ENCODE data around the gene CCKAR. TPM values are rescaled to one million over a fixed set of nuclear protein-coding genes. Genes with fewer than 3 reads are reported as not detected.

Gene CCKAR
- polyA plus RNA-seq, 1 donor (not counting 4 experiments of a cell fraction or from before 2014, with no cell fraction given), result not detected

- dilution Hi-C loops (cut with MboI; ENCODE audit: extremely low pct_ligation_motif_present, low sequenced_read_pairs), result no loop called here
- Histone ChIP-seq H2AFZ (ENCODE audit: control insufficient read depth, low read length) (no peak overlapping the region), H4K20me1 (ENCODE audit: control insufficient read depth, extremely low read depth, insufficient read depth, low read length) (no peaks in the 10 kb centered on the region), H3K9me1 (ENCODE audit: control insufficient read depth, extremely low read depth, insufficient read depth, low read length) (no peaks in the 10 kb centered on the region), H3K27ac (ENCODE audit: control insufficient read depth, insufficient read depth, low read length) (no peak overlapping the region), H3K27me3 (ENCODE audit: control insufficient read depth, extremely low read depth, insufficient read depth, low read length) (no peaks in the 10 kb centered on the region), H3K4me2 (ENCODE audit: control insufficient read depth, extremely low read depth, insufficient read depth, low read depth, low read length) (no peak overlapping the region), H3K4me1 (ENCODE audit: control insufficient read depth, extremely low read depth, insufficient read depth, low read length) (no peaks in the 10 kb centered on the region), H3K9me3 (ENCODE audit: control insufficient read depth, low read depth, low read length) (no peaks in the 10 kb centered on the region), H3K36me3 (ENCODE audit: control insufficient read depth in 2 of 2, extremely low read depth in 1 of 2, insufficient read depth in 2 of 2, low read length in 2 of 2) (no peaks in the 10 kb centered on the region), H3K4me3 (ENCODE audit: control insufficient read depth in 2 of 3, extremely low read depth in 1 of 3, insufficient read depth in 2 of 3, low read depth in 1 of 3, low read length in 3 of 3) (no peak overlapping the region), H3K9ac (ENCODE audit: control insufficient read depth, extremely low read depth, insufficient read depth, low read length) (no peak overlapping the region), H3K79me2 (ENCODE audit: control insufficient read depth, insufficient read depth, low read length) (no peaks in the 10 kb centered on the region)
- DNase-seq (ENCODE audit: low read depth, low spot score) (no peak), FAIRE-seq (no peak)
- TF ChIP-seq CTCF (optimal IDR thresholded peaks at IDR 0.05 in 1 of 3, IDR thresholded peaks at IDR 0.05 in 1 of 3, conservative IDR thresholded peaks at IDR 0.05 in 1 of 3; ENCODE audit: extremely low read depth in 1 of 3, insufficient read depth in 2 of 3, low read length in 3 of 3) (no peak), EZH2 (IDR thresholded peaks at IDR 0.05; ENCODE audit: low read length) (no peak)
Measured at GRCh38 chr4:26450418-26450817, 39.9 kb downstream of the CCKAR start.

- Histone ChIP-seq H3K27ac (ENCODE audit: control insufficient read depth, insufficient read depth, low read length) (no peak overlapping the region), H3K9me3 (ENCODE audit: control insufficient read depth, low read depth, low read length) (no peaks in the 10 kb centered on the region), H3K4me1 (ENCODE audit: control insufficient read depth, extremely low read depth, insufficient read depth, low read length) (no peaks in the 10 kb centered on the region), H3K4me2 (ENCODE audit: control insufficient read depth, extremely low read depth, insufficient read depth, low read depth, low read length) (no peak overlapping the region), H3K4me3 (ENCODE audit: control insufficient read depth in 2 of 3, extremely low read depth in 1 of 3, insufficient read depth in 2 of 3, low read depth in 1 of 3, low read length in 3 of 3) (no peak overlapping the region), H3K9ac (ENCODE audit: control insufficient read depth, extremely low read depth, insufficient read depth, low read length) (no peak overlapping the region), H3K79me2 (ENCODE audit: control insufficient read depth, insufficient read depth, low read length) (no peaks in the 10 kb centered on the region), H4K20me1 (ENCODE audit: control insufficient read depth, extremely low read depth, insufficient read depth, low read length) (no peaks in the 10 kb centered on the region), H3K36me3 (ENCODE audit: control insufficient read depth in 2 of 2, extremely low read depth in 1 of 2, insufficient read depth in 2 of 2, low read length in 2 of 2) (no peaks in the 10 kb centered on the region), H3K9me1 (ENCODE audit: control insufficient read depth, extremely low read depth, insufficient read depth, low read length) (no peaks in the 10 kb centered on the region), H3K27me3 (ENCODE audit: control insufficient read depth, extremely low read depth, insufficient read depth, low read length) (no peaks in the 10 kb centered on the region), H2AFZ (ENCODE audit: control insufficient read depth, low read length) (no peak overlapping the region)
- DNase-seq (ENCODE audit: low read depth, low spot score), result no peak
- no peak for TF ChIP-seq CTCF (optimal IDR thresholded peaks at IDR 0.05 in 1 of 3, IDR thresholded peaks at IDR 0.05 in 1 of 3, conservative IDR thresholded peaks at IDR 0.05 in 1 of 3; ENCODE audit: extremely low read depth in 1 of 3, insufficient read depth in 2 of 3, low read length in 3 of 3)
- no peak for TF ChIP-seq EZH2 (IDR thresholded peaks at IDR 0.05; ENCODE audit: low read length)
- FAIRE-seq, result no peak
- dilution Hi-C loops (cut with MboI; ENCODE audit: extremely low pct_ligation_motif_present, low sequenced_read_pairs), result no loop called here
Measured at GRCh38 chr4:26447378-26447777, 42.9 kb downstream of the CCKAR start.
